HT-29 (cell line): ENCODE measurements around the gene TSEN2. TPM values are rescaled to one million over a fixed set of nuclear protein-coding genes. Genes with fewer than 3 reads are reported as not detected.
"Not testable (repeated sequence)": the region's sequence is repeated elsewhere in the genome, so short reads cannot be mapped to it uniquely, and the experiment has no call there.

Source experiments
- DNase-seq: peaks from one replicate; pipeline ENCODE4 v3.0.0-alpha.2; 2015; ENCODE audit warnings: low spot score
- total RNA-seq: library from RNA; depleted of rRNA; stranded (reverse); fragments of >200 nt; shearing (Covaris generic); gene quantifications from 2 replicates; pipeline ENCODE4 v1.2.3, GENCODE V29; 2014

The TSEN2 gene
- total RNA-seq, 1 experiment from 2014 or later: 22.5 TPM

DNA sequence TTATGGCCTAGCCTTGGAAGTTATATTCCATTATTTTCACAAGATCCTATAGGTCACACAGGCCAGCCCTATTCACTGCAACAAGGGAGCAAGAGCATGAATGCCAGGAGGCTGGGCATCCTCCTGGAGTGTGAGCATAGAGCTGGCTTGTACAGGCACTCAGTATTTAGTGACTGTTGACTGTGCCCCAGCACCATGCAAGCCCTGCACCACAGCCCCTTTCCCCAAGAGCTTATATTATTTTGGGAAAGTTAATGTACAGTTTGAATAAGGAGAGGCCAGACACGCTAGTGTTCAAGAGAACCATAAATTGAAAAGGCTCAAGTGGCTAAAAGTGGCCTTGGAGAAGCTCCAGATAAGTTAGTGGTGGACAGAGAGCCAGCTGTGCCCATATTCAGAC is 32.3 kb upstream of the TSEN2 start:
- DNase-seq: no peak

DNA sequence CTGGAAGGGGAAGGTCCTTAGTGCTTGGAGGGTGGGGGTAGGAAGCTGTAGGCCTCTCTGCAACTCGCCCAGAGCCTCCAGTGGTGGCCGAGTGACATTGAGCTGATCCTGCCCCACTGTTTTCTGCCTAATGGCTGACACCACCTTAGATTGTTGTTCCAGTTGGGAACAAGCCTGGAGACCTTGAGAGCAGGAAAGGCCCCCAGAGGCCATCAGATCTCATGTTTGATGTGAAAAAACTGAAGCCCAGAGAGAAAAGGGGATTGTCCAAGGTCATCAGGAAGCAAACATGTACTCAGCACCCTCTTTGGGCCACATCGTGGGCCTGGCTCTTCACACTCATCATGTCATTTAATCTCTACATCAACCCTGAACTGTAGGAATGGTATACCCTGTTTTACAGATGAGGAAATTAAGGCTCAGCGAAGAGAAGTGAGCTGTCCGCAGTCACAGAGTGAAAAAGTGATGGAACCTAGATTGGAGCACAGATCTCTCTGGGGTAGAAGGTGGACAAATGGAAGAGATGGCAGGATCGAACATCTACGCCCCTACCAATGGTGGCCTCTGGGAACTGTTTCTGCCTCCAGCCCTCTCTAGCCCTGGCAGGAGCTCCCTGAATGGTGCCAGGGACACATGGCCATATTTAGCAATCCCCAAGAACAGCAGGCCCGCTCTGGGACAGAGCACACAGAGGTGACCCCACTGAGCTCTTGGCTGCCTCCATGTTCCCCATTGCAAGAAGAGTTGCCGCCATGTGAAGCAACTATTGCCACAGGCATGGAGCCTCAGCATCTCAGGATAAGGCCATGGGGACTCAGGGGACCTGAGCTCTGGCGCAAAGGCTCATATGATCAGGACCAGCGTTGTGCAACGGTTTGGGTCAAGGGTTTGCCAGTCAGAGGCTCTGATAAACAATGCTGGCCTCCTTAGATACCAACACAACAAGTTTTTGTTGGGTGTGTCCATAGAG is 31.6 kb upstream of the TSEN2 start:
- no peak for DNase-seq

DNA sequence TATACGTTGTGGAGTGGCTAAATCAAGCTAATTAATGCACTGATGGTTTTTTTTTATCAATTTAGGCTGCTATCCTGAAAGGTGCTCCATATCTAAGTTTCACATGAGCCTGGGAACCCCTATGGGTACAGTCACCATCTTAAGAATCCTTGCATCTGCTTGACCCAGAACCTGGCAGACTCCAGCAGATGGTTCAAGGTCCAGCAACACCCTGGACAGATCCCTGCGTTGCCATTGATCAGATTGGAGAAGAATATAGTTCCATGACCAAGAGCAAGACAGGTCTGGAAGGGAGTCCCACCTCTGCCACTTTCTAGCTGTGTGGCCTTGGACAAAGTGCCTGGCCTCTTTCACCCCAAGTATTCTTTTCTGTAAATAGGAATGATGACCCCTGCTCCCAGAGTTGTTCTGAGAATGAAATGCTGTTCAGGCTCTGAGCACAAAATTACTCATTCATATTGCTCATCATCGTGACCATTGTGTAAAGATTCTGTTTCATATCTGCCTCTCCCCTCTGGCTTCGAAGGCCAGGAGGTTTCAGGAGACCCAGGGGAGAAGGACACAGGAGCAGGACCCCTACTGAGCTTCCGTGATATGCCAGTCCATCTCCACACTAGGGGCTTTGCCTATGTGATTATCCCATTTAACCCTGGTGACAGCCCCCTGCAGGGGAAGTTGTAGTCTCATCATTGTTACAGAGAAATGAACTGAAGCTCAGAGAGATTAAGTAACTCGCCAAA is 30.0 kb upstream of the TSEN2 start:
- DNase-seq: no peak

DNA sequence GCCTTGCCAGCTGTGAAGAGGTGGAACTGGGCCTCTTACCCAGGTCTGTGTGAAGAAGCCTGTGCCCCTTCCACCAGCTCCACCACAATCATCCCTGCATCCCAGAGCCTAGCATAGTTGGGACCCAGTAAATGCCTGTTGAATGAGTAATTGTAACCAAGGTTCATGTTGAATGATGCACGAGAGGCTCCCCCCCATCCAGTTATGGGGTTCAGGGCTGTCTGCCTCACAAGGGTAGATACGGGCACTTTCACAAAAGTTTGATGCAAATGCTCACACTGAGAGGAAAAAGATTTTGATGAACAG is 29.5 kb upstream of the TSEN2 start:
- no peak for DNase-seq

DNA sequence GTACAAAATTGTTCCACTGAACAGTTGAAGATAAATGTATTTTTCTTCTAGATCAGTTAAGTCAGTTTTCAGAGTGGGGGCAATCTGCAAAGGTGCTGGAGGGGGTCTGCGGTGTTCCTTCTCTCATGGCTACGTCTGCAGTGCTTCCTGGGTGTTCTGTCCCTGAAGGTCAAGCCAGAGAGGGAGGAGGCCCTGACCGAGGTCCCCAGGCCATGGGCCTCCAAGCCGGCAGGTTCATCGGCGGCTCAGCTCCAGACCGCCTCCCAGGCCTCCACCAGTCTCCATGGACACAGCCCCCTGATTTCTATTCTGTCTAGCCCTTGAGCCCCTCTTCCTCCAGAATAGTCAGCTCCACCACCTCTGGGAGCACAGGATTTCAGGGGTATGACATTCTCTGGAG is 28.5 kb upstream of the TSEN2 start:
- DNase-seq: no peak

DNA sequence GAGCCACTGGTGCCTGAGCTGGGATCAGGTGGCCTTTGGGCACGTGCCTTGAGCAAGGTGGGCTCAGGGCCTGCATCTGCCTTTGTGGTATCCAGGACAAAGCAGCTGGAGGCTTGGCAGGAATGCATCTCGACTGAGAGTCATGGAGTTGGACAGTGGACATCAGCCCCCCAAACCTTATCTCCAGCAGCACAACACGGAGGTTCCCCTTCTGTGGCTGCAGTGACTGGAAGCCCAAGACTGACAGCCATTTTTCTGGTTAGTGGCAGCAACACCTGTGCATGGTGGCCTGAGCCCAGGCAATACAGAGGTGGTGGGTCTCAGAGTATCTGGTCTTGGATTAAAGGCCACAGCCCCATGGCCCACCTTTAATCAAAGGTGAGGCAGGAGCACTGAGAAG is 27.8 kb upstream of the TSEN2 start:
- DNase-seq: no peak

GRCh38 chr3:12457380-12457779 is 26.9 kb upstream of the TSEN2 start:
- not testable (repeated sequence) for DNase-seq

DNA sequence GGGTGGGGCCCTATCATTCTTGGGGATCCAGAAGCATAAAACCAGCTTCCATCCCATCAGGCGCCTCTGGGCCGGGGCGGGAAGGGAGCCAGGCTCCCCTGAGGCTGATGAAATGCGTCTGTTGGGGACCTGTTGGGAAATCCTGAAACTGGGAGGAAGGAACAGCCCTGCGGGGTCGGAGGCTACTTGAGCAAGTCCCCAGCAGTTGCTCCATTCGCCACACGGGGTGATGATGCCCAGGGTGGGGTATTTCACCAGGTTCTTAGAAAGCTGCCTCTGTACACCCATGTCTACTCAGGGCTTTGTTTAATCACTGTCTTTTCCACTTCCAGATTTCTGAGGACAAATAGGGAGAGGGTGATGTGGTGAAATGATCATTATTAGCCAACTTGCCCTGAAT is 25.4 kb upstream of the TSEN2 start:
- DNase-seq: no peak

DNA sequence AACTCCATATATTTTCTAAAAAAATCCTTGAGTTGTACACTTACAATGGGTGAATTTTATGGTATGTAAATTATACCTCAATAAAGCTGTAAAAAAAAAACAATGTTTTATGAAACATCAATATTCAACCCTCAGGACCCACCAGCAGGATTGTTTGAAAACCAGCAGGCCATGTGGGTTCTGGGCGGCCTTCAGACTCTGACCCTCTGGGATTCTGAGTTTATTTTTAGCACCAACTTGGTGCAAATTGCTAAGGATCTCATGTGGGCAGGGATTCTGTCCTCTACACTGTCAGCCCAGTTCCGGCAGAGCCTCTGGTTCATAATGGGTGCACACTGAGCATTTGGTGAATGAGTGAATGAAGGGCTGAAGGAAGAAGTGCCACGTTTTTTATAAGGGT is 24.2 kb upstream of the TSEN2 start:
- no peak for DNase-seq

DNA sequence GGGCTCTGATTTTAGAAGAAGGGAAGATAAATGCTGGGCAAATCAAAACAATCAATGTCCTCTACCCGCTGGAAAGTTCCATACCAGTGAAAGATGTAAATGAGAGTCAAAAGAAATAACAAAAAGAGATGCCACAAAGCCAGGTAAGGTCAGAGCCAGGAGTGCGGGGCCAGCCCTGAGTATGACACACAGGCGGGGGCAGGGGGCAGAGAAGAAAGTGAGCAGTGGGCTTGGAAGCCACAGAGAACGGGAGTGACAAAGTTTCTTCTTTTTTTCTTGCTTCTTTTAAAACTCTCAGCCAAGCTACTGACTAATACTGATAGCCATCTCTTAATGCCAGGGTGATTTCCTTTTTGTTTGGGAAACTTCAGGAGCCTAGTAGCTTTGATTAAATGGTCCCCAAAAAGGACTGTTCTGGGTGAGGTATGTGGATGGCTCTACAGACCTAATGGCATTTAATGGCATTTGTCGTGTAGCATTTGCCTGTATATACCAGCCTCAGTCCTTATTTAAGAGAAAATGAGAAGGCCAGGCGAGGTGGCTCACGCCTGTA is 23.1 kb upstream of the TSEN2 start:
- DNase-seq: no peak

DNA sequence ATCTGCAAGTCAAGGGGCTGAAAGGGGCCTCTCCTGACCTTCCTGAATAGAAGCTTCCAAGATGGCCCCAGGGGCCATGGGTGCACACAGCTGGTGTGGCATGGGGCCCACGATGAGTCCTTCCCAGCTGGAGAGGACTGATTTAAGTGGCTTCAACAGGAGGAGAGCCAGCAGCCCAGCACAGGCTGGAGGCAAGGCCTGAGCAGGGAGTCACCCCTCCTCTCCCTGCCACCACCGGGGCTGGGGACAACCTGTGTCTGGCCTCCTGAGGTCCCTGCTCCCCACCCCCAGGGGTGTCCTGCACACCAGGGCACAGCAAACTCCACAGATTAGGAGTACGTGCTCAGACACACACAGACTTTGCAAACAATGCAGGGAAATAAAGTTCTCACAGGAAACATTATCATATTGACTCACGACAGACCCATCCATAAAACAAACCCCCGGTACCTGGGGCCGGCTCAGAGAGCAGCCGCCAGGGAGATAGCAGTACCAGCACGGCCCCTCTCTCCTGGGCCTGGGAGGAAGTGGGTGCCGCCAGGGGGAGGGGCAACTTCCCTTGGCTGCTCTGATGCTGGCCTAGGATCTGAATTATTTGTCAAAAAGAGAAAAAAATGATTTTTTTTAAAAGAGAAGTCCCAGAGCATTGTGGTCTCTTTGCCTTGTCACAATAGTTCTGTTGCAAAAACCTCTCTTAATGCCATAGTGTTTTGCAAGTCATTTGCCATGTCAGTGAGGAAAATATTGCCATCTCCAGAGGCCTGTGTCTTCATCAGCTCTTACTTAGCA is 21.9 kb upstream of the TSEN2 start:
- DNase-seq: no peak

GRCh38 chr3:12463686-12464085 is 20.6 kb upstream of the TSEN2 start:
- DNase-seq: no peak

DNA sequence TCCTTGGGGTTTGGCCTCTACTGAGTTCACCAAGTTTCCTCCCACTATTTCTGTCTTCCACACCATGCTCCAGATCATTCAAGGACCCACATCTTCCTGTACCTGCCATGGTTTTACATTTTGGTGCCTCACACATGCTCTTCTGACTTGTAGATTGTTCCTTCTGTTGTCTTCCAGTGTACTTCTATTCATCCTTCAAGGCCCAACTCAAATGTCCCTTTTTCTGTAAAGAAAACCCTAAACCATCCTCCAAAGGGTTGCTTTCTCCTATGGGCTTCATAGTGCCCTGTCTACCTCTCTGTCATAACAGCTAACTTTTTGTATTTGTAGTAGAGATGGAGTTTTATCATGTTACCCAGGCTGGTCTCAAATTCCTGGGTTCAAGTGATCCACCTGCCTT is 20.1 kb upstream of the TSEN2 start:
- DNase-seq: no peak

- DNase-seq: no peak
Observed at GRCh38 chr3:12465151-12465835, 19.0 kb upstream of the TSEN2 start.

DNA sequence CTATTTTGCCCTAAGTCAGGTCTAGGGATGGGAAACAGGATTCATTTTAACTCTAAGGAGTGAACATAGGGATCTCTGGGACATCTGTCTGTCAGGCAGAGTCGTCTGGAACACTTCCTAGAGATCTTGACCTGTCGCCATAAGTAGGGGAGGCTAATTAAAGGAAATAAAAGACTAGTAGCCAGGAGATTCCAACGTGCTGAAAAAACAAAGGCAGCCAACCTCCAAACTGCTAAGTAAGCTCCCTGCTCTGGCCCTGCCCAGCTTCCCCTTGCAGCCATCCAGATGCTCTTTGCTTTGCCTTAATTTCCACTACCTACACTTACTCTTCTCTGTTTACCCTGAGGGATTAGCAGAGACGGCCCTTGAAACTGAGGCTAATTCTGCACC is 18.4 kb upstream of the TSEN2 start:
- DNase-seq: no peak

DNA sequence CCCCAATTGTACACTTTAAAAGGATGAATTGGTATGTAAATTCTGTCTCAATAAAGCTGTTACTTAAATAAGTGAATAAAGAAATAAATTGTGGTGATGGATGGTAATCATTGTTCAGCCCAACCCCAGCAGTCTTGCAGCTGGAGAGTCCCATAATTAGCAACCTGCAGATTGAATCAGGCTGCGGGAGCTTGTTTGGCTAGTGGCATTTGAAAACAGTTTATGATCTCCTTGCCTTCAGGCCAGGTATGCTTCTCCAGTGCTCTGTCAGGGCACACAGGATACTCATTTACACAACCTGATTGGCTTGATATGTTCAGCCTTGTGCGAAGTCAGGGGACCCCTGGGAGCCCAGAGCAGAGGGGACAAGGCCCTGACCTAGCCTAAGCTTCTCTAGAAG is 16.5 kb upstream of the TSEN2 start:
- DNase-seq: no peak

DNA sequence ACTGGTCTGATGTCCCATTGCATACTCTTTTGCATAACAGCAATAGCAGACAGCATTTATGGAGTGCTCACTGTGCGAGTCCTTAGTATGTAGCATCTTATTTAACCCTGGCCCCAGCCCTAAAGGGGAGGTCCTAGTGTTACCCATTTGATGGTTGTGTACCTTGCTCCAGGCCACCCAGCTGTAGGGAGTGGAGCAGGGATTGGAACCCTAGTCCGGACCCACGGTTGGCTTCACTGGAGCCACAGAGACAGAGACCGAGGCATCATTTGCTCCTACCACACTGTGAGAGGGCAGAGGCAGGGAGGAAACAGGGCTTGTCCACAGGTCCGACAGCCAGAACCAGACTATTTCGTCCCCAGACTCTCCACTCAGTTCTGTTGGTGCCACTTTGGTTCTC is 16.0 kb upstream of the TSEN2 start:
- no peak for DNase-seq

GRCh38 chr3:12468757-12469156 is 15.5 kb upstream of the TSEN2 start:
- no peak for DNase-seq

DNA sequence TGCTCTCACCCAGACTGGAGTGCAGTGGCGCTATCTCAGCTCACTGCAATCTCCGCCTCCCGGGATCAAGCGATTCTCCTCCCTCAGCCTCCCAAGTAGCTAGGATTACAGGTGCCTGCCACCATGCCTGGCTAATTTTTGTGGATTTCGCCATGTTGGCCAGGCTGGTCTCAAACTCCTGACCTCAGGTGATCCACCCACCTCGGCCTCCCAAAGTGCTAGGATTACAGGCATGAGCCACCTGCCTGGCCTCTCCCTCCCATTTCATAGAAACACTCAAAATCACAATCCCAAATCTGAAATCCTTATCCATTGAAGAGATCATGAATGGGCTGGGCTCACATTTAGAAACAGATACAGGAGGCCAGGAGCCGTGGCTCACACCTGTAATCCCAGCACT is 15.1 kb upstream of the TSEN2 start:
- not testable (repeated sequence) for DNase-seq

DNA sequence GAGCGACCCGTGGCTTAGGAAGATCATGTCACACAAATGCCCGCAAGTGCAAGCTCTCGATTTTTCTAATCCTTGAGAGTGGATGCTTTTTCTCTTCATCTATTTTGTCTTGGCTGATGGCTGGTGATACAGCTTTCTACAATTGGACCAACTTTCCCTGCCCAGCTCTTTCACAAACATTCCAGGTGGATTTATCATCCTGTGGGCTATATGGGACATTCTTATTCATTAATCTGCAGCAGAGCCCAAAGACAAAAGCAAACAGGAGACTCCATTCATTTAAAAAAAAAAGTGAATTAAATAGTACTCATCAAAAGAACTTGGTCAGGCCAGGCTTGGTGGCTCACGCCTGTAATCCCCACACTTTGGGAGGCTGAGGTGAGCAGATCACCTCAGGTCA is 14.2 kb upstream of the TSEN2 start:
- peak; percentile 30 for DNase-seq

DNA sequence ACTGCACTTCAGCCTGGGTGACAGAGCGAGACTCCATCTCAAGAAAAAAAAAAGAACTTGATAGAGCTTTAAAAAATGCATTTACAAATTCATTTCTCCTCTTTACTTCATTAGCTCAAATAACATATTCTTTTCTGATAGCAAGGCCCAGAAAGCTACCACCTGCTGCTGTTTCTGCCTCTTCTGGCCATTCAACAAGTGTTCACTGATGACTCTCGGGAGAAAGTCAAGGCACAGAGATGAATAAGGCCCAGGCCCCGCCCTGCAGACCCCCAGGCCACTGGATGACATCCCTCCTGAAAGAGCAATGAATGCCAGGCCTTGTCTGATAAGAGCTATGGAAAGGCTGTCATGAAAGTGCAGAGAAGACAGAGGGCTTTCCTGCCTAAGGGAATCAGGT is 13.6 kb upstream of the TSEN2 start:
- no peak for DNase-seq
